DMS79 treated with DMSO at 0.1 percent for 48 hours (cell line): ENCODE data around the gene PRKCA.
"Not testable (repeated sequence)": the region's sequence is repeated elsewhere in the genome, so short reads cannot be mapped to it uniquely, and the experiment has no call there.

Source experiments
- DNase-seq: peaks from one replicate; lab custom pipeline; 2025; lab: John Stamatoyannopoulos, UW

The PRKCA gene

GRCh38 chr17:66578781-66579489 is 276.5 kb downstream of the PRKCA start:
- DNase-seq, result no peak

GRCh38 chr17:66579556-66579955 is 277.1 kb downstream of the PRKCA start:
- no peak for DNase-seq

DNA sequence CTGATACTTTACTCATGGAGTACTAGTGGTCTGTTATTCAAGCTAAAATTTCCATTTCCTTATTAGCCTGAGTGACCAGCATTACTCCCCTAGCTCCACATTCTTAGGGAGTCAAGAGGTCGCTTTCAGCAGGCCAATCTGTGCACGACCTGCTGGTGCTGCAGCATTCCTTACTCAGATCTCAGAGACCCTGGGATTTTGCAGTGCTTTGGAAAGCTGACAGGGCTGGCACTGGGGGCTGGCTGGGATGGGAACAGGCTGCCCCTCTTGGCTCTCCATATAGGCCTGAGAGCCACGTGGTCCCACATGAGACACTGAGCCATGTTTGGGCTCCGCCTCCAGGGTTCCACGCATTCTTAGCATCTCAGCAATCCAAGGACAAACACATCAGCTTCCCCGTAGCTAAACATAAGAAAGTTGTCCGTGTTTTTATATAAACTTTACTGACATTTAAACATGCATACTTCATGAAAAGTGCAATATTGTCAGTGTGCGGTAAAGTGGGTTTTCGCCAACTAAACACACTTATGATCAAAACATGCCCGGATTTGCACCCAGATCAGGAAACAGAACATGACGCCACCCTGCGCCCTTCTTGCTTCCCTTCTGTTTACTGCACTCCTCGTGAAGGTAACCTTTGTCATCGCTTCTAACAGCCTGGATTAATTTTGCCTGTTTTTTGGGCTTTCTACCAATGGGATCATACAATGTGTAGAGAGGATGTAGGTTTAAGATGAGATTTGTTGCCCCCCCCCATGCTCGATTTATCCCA is 278.0 kb downstream of the PRKCA start:
- DNase-seq, result no peak

GRCh38 chr17:66580956-66581391 is 278.6 kb downstream of the PRKCA start:
- peak; percentile 4 for DNase-seq

GRCh38 chr17:66582373-66583111 is 280.1 kb downstream of the PRKCA start:
- DNase-seq, result no peak

DNA sequence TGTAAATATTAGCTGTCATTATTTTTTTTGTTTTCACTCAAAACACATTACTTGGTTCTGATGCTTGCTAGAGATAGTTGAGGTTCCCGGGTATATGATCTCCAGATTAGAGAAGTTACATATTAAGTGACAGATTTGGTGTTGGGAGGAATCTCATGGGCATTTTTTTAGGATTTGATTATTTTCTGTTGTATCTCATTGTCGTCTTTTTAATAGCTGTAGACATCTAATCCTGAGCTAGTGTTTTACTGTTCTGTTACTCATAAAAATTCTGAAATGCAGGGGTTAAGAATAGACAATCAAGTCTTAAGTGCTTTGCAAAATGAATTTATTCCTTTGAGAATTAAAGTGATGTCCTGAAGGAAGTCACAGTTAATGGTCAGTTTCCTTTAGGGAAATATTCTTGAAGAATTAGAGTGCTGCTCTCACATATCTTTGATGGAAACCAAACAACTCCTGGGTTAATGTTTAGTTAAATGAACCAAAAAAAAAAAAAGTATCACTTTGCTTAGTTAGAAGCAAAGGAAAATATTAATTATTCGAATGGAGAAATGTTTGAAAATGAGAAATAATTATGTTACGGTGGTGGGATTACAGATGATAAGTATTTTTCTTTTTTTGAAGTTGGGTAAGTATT is 280.8 kb downstream of the PRKCA start:
- no peak for DNase-seq

DNA sequence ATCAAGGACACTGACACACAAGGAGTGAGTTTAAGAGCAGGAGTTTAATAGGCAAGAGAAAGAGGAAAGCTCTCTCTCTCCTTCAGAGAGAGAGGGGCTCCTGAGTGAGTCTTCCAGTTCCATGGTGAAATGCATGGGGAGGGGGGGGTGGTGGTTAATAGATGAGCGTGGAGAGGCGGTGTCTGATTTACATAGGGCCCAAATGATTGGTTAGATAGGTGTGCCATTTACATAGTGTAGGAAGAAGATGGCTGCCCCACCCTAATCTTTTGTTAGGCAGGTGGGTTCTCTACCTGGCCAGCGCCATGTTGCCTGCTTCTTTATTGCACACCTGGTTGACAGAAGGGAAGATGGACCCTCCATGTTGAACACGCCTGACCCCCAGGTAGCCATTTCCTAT is 282.5 kb downstream of the PRKCA start:
- DNase-seq, result no peak

DNA sequence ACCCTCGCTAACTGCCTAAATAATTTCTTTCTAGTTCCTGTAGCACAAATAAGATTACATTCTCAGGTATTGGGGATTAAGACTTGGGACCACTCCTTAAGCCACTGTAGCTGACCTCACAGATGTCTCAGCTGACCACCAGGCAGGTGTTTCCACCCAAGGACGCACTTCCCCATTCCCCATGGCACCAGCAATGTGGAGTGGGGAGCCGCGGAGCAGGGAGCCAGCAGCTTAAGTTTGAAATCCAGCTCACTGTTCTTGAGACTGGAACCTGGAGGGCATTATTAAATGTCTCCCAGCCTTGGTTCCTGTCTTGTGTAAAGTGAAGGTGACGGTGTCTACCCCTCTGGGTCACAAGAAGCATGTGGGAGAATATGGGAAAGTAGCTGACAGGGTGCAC is 283.1 kb downstream of the PRKCA start:
- DNase-seq, result no peak

DNA sequence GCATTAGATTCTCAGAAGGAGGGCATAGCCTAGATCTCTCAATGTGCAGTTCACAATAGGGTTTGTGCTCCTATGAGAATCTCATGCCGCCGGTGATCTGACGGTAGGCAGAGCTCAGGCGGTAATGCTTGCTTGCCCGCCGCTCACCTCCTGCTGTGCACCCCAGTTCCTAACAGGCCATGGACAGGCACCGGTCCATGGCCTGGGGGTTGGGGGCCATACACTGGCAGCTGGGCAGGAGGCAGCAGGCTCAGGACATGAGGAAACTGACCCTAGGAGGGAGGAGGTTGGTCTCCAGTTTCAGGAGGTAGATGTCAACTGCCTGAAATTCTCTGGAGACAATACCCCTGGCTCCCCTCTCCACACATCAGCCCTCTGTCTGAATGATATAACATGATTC is 287.5 kb downstream of the PRKCA start:
- DNase-seq, result no peak

GRCh38 chr17:66593116-66593515 is 290.7 kb downstream of the PRKCA start:
- DNase-seq, result no peak

DNA sequence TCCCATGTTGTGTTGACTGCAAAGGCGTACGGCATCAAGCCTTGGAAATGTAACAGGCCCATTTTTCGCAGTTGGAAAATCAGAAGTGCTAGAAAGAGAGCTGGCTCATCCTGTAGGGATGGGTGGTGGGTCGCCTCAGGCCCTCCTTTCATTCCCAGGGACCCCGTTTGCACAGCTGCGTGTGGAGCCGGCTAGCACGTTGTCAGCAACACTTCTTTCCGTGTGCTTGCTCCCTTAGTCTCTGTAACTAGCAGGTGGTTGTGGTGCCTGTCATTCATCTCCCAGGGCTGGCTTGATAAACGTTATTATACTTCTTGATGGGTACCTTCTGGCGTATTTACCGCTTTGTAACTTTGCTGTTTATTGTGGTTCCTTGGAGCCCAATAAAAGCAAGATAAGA is 293.5 kb downstream of the PRKCA start:
- no peak for DNase-seq

GRCh38 chr17:66602659-66603384 is 300.4 kb downstream of the PRKCA start:
- no peak for DNase-seq

- DNase-seq, result no peak
Observed at GRCh38 chr17:66604376-66604775, 302.0 kb downstream of the PRKCA start.

- DNase-seq, result no peak
Observed at GRCh38 chr17:66605541-66605940, 303.1 kb downstream of the PRKCA start.

DNA sequence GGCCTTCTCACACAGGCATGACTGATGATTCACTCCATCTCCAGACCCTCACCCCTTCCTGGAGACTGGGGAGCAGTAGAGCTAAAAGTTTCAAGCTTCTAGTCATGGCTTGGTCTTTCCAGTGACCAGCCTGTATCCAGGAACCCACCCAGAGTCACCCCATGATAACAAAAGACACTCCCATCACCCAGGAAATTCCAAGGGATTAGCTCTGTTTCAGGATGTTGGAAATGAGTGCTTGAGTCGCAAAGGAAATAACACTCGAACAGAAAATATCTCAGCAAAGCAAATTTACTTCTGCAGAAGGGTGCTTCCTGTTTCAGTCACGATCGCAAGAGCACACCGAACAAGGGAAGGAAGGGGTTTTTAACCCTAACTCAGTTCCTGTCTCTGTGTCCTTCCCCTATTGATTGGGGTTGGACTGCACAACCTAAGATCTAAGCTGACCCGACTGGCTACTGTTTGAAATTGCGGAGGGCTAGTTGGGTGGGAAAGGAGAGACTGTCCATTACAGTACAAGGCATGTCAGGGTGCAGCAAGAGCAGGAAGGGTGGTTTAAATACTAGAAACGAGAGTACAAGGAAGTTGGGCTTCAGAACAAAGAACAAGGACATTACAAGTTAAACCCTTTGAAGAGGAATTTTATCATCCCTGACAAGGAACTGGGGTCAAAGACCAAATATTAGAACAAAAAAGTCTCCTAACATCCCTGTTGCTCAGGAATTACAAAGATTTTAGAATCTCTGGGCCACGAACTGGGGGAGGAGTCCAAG is 308.1 kb downstream of the PRKCA start:
- DNase-seq, result no peak

DNA sequence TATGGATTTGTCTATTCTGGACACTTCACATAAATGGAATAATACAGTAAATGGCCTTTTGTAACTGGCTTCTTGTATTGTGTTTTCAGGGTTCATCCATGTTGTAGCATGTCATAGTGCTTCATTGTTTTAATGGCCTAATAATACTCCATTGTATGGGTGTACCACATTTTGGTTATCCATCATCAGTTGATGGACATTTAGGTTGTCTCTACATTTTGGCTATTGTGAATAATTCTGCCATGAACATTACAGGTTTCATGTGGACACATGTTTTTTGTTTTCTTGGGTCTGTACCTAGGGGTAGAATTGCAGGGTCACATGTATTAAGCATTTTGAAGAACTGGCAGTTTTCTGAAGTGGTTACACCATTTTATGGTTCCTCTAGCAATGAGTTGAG is 309.0 kb downstream of the PRKCA start:
- no peak for DNase-seq

- no peak for DNase-seq
Observed at GRCh38 chr17:66612993-66613392, 310.6 kb downstream of the PRKCA start.

DNA sequence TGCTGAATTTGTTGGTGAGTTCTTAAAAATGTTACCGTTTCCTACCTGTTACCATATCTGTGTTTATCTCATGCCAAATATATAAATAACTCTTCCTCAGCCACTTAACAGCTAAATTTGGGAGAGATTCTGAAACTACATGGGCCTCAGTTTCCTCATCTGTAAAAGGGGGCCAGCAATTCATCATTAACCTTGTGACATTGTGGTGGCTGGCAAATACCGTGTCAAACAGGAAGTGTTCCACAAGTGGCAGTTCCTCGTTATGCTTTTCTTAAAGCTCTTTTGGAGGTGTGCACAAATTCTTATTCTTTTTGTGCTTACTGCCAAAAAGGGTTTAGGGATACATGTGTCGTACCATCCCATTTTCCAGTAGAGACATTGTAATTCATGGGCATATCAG is 312.1 kb downstream of the PRKCA start:
- no peak for DNase-seq

- no peak for DNase-seq
Observed at GRCh38 chr17:66619206-66619605, 316.8 kb downstream of the PRKCA start.

- no peak for DNase-seq
Observed at GRCh38 chr17:66620528-66620927, 318.1 kb downstream of the PRKCA start.

DNA sequence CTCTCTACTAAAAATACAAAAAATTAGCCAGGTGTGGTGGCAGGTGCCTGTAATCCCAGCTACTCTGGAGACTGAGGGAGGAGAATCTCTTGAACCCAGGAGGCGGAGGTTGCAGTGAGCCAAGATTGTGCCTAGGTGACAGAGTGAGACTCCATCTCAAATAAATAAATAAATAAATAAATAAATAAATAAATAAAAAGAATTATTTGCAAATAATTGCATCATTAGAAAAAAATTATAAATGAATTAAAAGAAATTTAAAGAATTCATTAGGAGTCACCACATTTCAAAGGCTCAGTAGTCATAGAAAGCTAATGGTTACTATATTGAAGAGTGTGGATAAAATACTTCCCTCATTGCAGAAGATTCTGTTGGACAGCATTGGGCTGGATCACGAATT is 322.2 kb downstream of the PRKCA start:
- not testable (repeated sequence) for DNase-seq
